Keratinocyte (primary cell): ENCODE measurements around the gene ARHGAP10. TPM values are rescaled to one million over a fixed set of nuclear protein-coding genes. Genes with fewer than 3 reads are reported as not detected.

Source experiments
- DNase-seq: peaks from one replicate; pipeline ENCODE4 v3.0.0-alpha.2; 2011; ENCODE audit warnings: low read depth, missing footprints, low spot score
- FAIRE-seq: peaks from 2 replicates; lab custom pipeline; 2011; peaks lifted over from hg19 to GRCh38; lab: Jason Lieb, UNC
- H2AFZ ChIP-seq: 2 replicates; pipeline ENCODE4 v1.6.0; 2012; ENCODE audit warnings: low read length, control low read depth, inconsistent platforms; ENCODE audit not compliant: control insufficient read depth
- H3K27ac ChIP-seq: 2 replicates; pipeline ENCODE4 v1.5.1; 2011; ENCODE audit warnings: low read length; ENCODE audit not compliant: control insufficient read depth, insufficient read depth
- H3K27me3 ChIP-seq: 3 replicates; pipeline ENCODE4 v1.6.0; 2011; ENCODE audit warnings: low read length; ENCODE audit not compliant: control insufficient read depth, insufficient read depth; ENCODE audit errors: extremely low read depth
- H3K36me3 ChIP-seq, 2 experiments: 2 replicates in 1 of 2; 3 replicates in 1 of 2; pipeline ENCODE4 v1.5.1; 2011; ENCODE audit warnings: low read length in 2 of 2, mild to moderate bottlenecking in 1 of 2; ENCODE audit not compliant: control insufficient read depth in 2 of 2, insufficient read depth in 2 of 2; ENCODE audit errors: extremely low read depth in 1 of 2
- H3K4me1 ChIP-seq: 3 replicates; pipeline ENCODE4 v1.5.1; 2011; ENCODE audit warnings: low read length; ENCODE audit not compliant: control insufficient read depth, insufficient read depth; ENCODE audit errors: extremely low read depth
- H3K4me2 ChIP-seq: 3 replicates; pipeline ENCODE4 v1.6.0; 2011; ENCODE audit warnings: low read depth, low read length; ENCODE audit not compliant: control insufficient read depth, insufficient read depth; ENCODE audit errors: extremely low read depth
- H3K4me3 ChIP-seq, 3 experiments: fragments of 200-600 bp in 1 of 3; sonication (generic) in 1 of 3; 2 replicates in 2 of 3; 3 replicates in 1 of 3; pipeline ENCODE4 v1.5.1; 2011 to 2016; ENCODE audit warnings: low read length in 3 of 3, mild to moderate bottlenecking in 3 of 3, control low read depth in 2 of 3, inconsistent platforms in 1 of 3, low read depth in 1 of 3, mixed read lengths in 1 of 3, mixed run types in 1 of 3, moderate library complexity in 1 of 3; ENCODE audit not compliant: control insufficient read depth in 2 of 3, insufficient read depth in 2 of 3; ENCODE audit errors: extremely low read depth in 1 of 3
- H3K79me2 ChIP-seq: 2 replicates; pipeline ENCODE4 v1.6.0; 2012; ENCODE audit warnings: low read length; ENCODE audit not compliant: control insufficient read depth, insufficient read depth
- H3K9ac ChIP-seq: 3 replicates; pipeline ENCODE4 v1.6.0; 2011; ENCODE audit warnings: low read length; ENCODE audit not compliant: control insufficient read depth, insufficient read depth; ENCODE audit errors: extremely low read depth
- H3K9me1 ChIP-seq: 3 replicates; pipeline ENCODE4 v1.6.0; 2011; ENCODE audit warnings: low read length; ENCODE audit not compliant: control insufficient read depth, insufficient read depth; ENCODE audit errors: extremely low read depth
- H3K9me3 ChIP-seq: 2 replicates; pipeline ENCODE4 v1.5.1; 2012; ENCODE audit warnings: low read depth, low read length; ENCODE audit not compliant: control insufficient read depth
- H4K20me1 ChIP-seq: 3 replicates; pipeline ENCODE4 v1.6.0; 2011; ENCODE audit warnings: low read length; ENCODE audit not compliant: control insufficient read depth, insufficient read depth; ENCODE audit errors: extremely low read depth
- CTCF ChIP-seq, 3 experiments: IDR thresholded peaks in 1 of 3; conservative IDR thresholded peaks in 1 of 3; optimal IDR thresholded peaks in 1 of 3; 2 replicates in 2 of 3; 3 replicates in 1 of 3; pipeline versions ENCODE3 to v1.5.1; 2011; ENCODE audit warnings: low read length in 3 of 3, mild to moderate bottlenecking in 3 of 3, moderate library complexity in 2 of 3, control low read depth in 1 of 3, inconsistent platforms in 1 of 3; ENCODE audit not compliant: insufficient read depth in 2 of 3; ENCODE audit errors: extremely low read depth in 1 of 3
- EZH2 ChIP-seq: IDR thresholded peaks from one replicate; pipeline ENCODE4 v1.6.1; 2012; ENCODE audit warnings: inconsistent platforms, mild to moderate bottlenecking, low read length, moderate library complexity
- dilution Hi-C: fragments of 300-500 bp; cut with MboI; formaldehyde crosslinking; loops from one replicate; pipeline ENCODE4 v1.7.0; 2020; ENCODE audit warnings: low sequenced_read_pairs; ENCODE audit not compliant: extremely low pct_ligation_motif_present
- polyA plus RNA-seq, 5 experiments: library from polyadenylated mRNA; depleted of rRNA in 3 of 5; stranded (reverse) in 3 of 5; stranded (forward) in 1 of 5; unstranded in 1 of 5; fragments of >200 nt; gene quantifications; 1 replicate in 1 of 5; 2 replicates in 3 of 5; 3 replicates in 1 of 5; pipeline versions ENCODE4 v1.2.1 to v1.2.3, GENCODE V29; 2011 to 2012; ENCODE audit warnings: missing spikeins in 2 of 5, low read depth in 1 of 5, low replicate concordance in 1 of 5

The ARHGAP10 gene
- polyA plus RNA-seq, 1 donor (not counting 4 experiments of a cell fraction or from before 2014, with no cell fraction given), result 18.7 TPM

- no peaks in the 10 kb centered on the region for H3K27me3 ChIP-seq
- dilution Hi-C loops, result no loop called here
- peak overlapping the region; percentile 65 for H3K4me2 ChIP-seq
- H3K4me3 ChIP-seq, result no peak overlapping the region
- H3K9ac ChIP-seq, result peak overlapping the region; percentile 43
- H3K36me3 ChIP-seq, result no peaks in the 10 kb centered on the region
- no peak for TF ChIP-seq CTCF (optimal IDR thresholded peaks at IDR 0.05 in 1 of 3, IDR thresholded peaks at IDR 0.05 in 1 of 3, conservative IDR thresholded peaks at IDR 0.05 in 1 of 3; ENCODE audit: extremely low read depth in 1 of 3, insufficient read depth in 2 of 3, low read length in 3 of 3)
- no peak for TF ChIP-seq EZH2
- H3K9me3 ChIP-seq, result no peaks in the 10 kb centered on the region
- FAIRE-seq (no peak), DNase-seq (no peak)
- peaks cover 63% of the 10 kb centered on the region for H3K4me1 ChIP-seq
- peak overlapping the region; percentile 3 for H2AFZ ChIP-seq
- H3K9me1 ChIP-seq, result no peaks in the 10 kb centered on the region
- peaks cover 5% of the 10 kb centered on the region for H3K79me2 ChIP-seq
- peak overlapping the region; percentile 85 for H3K27ac ChIP-seq
- no peaks in the 10 kb centered on the region for H4K20me1 ChIP-seq
These were observed 98.2 kb downstream of the ARHGAP10 start for GRCh38 chr4:147830102-147830463.

GRCh38 chr4:147830987-147831386 is 99.1 kb downstream of the ARHGAP10 start:
- no peaks in the 10 kb centered on the region for H3K27me3 ChIP-seq
- H3K79me2 ChIP-seq, result peaks cover 5% of the 10 kb centered on the region
- no peaks in the 10 kb centered on the region for H3K36me3 ChIP-seq
- H3K9me1 ChIP-seq, result no peaks in the 10 kb centered on the region
- H3K4me1 ChIP-seq, result peaks cover 57% of the 10 kb centered on the region
- peak overlapping the region; percentile 85 for H3K27ac ChIP-seq
- H4K20me1 ChIP-seq, result no peaks in the 10 kb centered on the region
- peak overlapping the region; percentile 65 for H3K9ac ChIP-seq
- no peak overlapping the region for H3K4me3 ChIP-seq
- TF ChIP-seq EZH2, result no peak
- no peak for TF ChIP-seq CTCF (optimal IDR thresholded peaks at IDR 0.05 in 1 of 3, IDR thresholded peaks at IDR 0.05 in 1 of 3, conservative IDR thresholded peaks at IDR 0.05 in 1 of 3; ENCODE audit: extremely low read depth in 1 of 3, insufficient read depth in 2 of 3, low read length in 3 of 3)
- DNase-seq, result peak; percentile 78
- peak overlapping the region; percentile 57 for H3K4me2 ChIP-seq
- dilution Hi-C loops, result no loop called here
- no peaks in the 10 kb centered on the region for H3K9me3 ChIP-seq
- peak; percentile 86 for FAIRE-seq
- no peak overlapping the region for H2AFZ ChIP-seq
